HG02870 (cell line): ENCODE data around the gene BMAL1.

Source experiments
- ATAC-seq: cut with Tn5 transposase; IDR thresholded peaks from one replicate; pipeline ENCODE4 v1.9.1; 2021; ENCODE audit warnings: mild to moderate bottlenecking, moderate library complexity; ENCODE audit not compliant: unreplicated experiment

BMAL1 gene

DNA sequence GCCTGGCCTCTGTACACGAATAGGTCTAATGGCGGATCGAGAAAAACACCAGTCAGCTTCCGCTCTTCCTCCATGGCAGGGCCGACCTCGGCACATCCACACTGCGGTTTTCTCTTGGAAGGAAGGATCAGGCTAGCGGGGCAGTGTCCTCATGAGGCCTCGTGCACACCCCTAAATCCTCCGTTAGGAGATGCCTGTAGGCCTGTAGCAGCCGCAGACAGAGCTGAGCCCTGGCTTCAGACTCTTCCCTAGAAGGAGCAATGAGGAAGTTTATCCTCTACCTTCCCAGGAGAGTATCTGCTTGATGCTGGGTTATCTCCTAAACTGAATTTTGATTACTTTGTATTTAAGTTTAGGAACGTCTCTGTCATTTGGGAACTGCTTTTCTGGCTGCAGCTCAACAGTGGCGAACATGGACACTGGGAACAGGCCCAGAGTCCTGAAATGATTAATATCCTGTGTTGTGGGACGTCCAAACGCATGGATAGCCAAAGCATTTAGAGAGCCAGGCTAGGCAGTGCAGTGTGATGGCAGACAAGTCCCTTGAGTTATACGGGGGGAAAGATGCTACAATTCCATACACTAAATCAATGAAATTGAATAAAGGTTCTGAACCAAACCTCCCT lies 16.5 kb upstream of the BMAL1 start:
- ATAC-seq = no peak

DNA sequence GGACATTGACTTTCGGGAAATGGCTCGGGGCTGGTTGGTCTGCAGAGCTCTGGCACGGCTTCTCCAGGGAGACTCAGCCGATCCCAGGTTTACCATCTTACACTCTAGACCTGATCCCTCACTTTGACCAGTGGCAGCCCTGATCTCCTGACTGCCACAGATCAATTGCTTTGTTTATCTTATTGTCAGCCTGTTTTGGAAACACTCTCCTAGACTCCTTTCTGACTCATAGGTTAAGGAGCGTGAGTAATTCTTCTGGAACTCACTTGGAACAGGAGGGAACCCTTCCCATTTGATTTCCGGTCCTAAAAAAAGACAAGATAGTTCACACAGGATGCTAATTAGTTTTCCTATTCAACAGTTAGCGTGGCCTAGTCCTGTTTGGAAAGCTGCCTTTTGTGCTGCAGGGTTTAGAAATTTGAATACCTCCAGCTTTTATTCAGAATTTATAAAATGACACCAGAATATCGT lies 16.0 kb upstream of the BMAL1 start:
- no peak for ATAC-seq

DNA sequence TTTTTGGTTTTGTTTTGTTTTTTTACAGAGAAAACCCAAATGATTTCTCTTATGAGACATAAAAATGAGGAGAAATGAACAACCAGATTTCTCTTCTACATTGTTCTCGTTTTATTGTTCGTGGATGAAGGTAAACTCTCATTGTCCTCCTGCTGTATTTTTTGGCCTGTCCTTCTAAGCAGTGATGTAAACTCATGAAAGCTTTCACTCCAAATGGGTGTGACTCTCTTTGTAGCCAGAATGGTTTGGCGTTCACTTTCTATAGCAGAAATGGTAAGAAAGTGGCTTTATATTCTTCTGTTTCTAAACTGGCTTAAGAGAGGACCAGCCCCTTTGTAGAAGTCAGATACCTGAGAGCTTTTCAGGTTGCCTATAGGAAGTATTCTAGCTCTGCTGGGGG lies 15.5 kb upstream of the BMAL1 start:
- ATAC-seq = no peak

DNA sequence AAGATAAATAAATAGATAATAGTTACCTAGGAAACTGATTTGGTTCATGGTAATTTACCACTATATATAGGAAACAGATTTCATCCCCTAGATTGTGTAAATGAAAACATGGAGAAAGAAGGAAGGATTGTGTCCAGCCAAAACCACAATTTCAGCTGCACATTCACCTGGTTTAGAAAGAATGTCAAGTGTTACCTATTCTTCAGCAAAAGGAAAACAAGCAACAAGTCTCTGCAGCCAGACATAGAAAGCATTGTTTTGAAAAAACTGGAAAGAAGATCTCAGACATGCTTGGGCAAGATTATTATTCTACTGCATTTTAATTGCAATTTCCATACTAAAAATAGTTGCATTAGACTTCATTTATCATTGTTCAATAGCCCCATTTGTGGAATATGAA lies 8.8 kb upstream of the BMAL1 start:
- no peak for ATAC-seq

DNA sequence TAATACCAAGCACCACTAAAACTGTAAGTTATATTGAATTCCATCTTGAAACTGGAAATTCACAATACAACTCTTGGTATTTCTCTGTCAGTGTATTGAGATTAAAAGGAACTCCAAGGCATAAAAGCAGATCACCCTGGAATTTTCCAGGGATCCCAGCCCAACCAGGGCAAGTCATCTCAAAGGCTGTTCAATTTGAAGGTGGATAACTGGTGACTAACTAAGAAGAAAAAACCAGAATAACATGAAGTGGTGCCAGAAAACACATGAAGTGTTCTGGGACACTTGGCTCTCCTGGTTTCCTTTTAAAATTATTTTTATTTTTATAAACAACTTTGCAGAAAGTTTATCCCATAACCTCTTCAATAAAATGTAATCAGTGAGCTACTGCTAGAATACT lies 7.8 kb upstream of the BMAL1 start:
- ATAC-seq = no peak

DNA sequence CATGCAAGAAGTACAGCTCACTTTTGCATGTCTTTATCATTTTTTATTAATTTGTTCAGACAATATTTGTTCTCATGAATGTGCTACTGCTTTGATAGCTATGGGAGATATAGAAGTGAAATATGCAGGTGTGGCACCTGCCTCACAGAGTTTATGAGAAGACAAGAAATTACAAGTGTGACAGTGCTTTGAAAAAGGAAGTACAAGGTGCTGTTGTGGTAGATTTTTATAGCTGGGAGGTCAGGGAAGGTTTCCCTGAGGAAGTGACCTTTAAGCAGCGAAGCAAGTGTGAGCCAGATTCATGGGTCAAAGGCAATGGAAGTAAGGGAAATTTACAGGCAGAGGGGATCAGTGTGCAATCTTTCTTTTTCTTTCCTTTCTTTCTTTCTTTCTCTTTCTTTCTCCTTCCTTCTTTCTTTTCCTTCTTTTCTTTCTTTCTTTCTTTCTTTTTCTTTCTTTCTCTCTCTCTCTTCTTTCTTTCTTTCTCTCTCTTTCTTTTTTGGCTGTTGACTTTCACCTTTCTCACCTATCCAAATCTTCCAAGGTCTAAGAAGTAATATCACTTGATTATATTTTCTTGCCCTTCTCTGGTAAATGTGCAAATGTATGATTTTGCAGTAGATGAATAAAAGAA lies 6.4 kb upstream of the BMAL1 start:
- no peak for ATAC-seq

DNA sequence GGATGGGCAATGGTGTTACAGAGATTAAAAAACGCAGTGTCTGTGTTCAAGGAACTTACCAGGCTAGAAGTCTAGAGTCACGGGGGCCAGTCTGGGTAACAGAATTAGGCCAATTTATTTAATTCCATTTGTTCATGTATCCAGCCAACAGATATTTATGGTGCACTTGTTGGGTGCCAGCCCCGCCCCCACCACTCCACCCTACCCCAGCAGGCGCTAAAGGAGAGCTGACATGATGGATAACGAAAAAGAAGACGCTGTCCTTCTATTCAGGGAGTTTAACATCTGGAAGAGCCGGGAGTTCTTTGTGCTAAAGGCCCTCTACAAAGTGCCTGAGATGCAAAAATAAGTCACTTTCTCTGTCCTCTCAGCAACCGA lies 1.1 kb upstream of the BMAL1 start:
- no peak for ATAC-seq

DNA sequence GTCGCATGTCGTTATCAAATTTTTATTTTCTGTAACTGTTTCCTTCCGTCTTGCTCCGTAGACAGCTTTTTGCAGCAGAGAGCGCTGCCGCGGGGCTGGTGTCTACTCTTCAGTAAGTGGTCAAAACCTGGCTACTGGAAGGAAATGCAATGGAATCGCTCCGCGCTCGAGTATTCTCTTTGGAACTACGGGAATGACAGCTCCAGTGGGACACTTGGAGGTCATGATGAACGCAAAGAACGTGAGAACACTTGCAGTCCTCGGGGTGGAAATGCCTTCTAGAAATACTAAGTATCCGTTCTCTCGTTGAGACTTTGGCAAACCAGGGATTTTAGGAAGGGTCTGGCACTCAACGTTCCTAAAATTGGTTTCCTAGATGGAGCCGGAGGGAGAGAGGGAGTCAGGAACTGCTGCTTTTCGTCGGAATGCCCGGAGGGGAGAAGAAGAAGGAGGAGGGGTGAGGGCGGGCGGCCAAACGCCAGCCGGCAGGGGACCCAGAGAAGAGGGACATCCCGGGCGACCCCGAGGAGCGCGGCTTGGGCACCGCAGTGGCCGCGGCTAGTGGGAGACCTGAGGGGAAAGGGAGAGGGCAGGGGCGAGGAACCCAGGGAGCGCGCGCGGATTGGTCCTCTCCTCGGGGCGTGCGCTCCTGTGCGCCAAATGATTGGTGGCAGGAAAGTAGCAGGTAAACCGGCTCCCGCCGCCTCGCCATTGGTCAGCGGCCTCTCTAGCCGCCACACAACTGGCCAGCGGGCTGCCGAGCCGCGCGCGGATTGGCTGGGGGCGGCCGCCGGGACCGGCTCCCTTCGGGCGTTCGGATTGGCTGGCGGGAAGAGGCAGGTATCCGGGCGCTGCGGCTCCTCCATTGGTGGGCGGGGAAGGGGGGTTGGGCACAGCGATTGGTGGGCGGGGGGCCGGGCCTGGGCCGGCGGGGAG lies 490 bp upstream of the BMAL1 start:
- ATAC-seq = peak; percentile 94

DNA sequence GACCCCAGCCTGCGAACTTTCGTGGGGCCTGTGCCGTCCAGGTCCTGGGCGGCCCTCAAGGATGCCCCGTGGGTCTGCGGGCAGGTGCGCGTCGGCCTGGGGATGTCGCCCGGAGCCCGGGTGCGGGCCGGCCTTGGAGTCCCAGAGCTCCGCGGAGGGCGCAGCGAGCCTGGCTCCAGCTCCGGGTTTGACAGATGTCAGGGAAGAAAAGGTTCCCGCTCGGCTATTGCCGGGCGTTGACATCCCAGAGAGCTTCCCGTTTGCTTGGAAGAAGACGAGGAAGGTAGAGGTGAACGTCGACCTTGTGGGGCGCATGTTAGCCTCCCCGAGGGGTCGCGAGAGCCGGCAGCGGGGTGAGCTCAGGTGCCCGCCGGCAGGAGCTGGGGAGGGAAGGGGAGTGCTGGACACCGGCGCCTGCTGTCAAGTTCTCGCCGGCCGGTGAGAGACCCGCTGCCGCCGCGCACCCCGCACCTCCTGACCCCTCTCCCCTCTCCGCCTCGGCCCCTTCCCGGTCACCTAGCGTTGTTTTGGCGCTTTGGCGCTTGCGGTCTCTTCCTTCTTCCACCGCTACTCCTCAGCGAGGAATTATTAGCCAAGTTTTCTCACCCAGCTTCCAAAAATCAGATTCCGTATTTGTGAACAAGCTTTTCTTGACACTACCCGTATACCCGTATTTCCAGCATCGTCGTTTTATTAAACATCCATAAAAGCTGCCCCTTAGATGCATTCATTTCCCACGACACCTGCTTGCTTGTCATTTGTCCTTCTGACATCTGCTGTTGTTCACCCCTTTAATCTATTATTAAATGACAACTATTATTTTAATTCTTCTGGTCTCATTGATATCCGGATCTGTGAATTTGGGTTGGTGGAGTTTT lies 1.3 kb downstream of the BMAL1 start:
- no peak for ATAC-seq

DNA sequence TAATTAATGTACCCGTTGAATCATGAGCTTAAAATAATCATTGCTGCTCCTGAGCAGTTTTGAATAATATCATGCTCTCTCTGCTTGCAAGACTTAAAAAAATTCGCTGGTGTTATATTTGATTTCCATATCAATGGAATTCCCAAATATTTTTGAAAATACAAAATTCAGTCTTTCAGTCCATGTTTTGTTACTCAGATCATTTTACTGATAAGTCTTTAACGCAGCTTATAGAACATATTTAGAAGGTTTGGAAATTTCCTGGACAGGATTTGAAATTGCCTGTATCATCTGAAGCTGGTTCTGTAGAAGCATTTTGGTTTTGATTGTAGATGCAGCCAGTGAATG lies 1.9 kb downstream of the BMAL1 start:
- ATAC-seq = no peak

DNA sequence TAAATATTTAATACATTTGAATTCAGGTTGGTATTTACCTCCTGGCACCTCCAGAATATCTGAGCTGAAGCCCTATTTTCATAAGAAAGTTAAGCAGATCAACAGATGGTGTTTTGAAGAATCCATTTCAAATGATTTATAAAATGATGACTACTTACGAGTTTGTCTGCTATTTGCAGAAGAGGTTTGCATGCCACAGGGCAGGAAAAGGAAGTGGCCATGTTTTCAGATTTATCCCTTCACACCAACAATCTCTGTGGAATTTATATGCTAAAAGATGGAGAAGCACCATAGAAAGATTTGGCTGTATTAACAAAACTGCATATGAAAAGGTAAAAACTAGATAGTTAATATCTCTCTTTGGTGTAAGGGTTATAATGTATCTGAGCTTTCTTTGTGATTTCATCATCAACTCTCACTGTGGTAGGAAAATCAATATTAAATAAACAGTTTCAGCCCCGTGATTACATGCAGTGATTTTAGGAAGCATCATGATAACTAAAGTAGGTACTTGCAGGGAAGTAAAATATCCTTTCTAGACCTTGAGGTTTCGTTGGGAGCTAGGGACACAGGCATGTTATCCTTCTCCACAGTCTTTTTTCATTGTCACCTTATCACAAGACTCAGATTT lies 2.6 kb downstream of the BMAL1 start:
- no peak for ATAC-seq

DNA sequence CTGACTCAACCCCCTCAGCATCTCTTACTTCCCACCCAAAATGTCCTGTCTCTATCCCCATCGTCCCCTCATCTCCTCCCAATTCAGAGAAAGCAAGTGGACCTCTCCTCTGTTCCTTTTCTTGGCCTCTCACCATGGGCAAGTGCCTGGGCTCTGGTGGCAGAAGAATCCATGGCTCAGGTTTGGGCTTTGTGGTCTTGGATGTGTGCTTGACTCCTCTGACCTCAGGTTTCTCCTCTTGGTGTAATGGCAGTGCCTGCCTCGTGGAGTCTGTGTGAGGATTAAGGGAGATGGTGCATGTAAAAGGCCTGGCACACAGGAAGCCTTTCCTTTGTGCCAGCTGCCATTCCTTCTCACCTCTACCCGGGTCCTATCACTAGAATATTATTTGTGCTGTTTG lies 3.2 kb downstream of the BMAL1 start:
- ATAC-seq = no peak

DNA sequence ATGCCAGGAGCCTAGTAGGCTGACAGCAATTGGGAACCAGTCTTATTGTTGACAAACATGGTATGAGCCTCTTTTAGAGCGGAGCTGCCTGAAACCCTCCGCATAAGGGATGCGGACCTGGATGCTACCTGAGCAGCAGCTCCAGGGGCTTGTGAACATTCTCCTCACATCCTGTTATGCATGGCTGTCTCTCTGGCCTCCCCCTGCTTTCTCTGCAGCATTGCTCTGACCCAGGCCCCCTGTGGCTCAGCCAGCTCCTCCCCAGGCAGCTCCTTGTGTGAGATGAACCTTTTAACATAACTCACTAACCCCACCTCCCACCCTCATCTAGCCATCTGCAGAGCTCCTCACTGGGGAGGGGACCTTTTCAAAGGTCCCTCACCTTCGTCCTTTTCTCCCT lies 6.0 kb downstream of the BMAL1 start:
- ATAC-seq = no peak

DNA sequence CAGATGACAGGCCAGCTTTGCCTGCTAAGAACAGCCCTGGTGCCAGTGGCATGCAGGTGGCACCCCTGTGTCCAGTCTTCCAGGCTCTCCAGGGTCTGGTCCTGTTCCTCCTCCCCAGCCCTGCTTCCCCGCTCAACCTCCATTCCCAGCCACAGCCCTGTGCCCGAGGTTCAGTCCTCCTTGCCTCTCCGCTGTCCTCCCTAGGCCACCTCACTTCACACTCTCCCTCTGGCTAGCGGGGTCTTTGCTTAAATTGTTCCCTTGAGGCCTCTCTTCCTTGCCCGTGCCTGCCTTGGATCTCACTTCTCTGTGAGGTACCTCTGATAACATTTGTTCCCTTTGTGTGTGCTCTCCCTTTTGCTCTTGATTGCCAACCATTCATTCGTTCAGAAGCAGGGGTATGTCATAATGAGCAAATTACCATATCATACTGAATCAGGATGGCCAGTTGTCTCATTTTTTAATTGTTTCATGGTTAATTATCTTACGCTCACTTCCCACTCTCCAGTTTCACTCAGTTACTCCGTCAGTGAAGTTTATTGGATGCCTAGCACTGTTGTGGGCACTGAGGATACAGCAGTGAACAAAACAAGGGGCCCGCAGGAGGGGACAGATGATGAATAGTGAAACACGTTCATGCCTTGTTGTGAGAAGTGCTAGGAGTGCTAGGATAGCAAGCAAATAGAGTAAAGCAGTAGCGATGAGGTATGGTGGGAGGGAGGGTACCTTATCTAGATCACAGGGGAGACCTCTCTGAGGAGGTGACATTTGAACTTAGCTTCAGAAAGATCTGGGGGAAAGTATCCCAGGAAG lies 7.4 kb downstream of the BMAL1 start:
- no peak for ATAC-seq

DNA sequence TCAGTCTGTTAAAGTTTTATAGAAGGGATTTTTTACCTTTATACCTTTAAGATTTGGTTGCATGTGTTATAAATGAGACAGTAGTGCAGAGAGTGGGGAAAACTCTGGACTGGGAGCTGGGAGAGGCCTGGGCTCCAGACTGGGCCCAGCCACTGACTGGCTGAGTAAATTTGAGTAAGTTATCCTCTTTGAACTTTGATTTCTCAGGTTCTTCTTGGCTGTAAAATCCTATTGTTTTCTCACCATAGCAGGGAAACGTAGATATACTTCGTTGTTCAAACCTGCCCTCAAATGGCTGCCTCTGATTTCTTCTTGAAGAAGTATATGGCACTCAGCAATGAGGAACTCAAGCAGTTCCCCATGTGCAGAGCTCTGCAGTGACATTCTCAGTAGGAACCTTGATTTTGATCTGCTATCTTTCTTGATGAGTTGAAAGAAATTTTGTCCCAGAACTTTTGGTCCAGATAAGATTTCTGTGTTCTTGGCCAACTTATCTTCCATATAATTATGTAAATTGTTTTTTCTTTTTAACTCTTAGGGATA lies 8.8 kb downstream of the BMAL1 start:
- no peak for ATAC-seq

DNA sequence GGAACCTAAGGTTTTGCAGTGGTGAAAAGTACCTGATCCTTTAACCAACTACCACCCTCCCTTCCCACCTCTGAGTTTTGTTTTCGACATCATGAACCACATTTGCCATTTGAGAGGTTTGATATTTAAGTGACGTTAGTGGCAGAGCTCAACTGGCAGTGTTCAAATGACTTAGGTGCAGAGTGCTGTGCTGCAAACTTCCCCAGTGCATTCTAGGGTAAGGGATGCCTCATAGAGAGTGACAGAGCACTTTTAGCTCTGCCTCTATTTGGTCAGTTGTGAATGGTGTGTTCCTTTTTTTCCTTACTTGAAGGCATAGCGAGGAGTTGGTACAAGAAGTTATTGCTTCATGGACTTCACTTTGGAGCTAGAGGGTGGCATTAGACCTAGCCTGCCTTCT lies 9.4 kb downstream of the BMAL1 start:
- no peak for ATAC-seq

DNA sequence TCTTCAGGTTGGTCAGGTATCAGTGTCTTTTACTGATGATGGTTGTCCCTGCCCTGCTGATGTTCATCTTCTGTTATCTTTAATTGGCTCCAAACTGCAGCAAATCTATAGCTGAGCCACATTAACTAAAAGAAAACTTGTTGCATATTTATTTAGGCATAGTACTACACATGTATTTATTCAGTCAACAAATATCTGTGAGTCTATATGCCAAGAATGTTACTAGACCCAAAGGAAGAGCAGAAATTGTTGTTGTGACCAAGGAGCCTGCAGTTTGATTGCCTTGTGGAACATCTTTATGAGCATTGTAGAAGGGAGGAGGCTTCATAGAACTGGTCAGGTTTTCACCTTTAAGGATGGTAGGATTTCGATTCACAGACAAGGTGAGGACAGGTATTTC lies 10.1 kb downstream of the BMAL1 start:
- ATAC-seq = no peak

DNA sequence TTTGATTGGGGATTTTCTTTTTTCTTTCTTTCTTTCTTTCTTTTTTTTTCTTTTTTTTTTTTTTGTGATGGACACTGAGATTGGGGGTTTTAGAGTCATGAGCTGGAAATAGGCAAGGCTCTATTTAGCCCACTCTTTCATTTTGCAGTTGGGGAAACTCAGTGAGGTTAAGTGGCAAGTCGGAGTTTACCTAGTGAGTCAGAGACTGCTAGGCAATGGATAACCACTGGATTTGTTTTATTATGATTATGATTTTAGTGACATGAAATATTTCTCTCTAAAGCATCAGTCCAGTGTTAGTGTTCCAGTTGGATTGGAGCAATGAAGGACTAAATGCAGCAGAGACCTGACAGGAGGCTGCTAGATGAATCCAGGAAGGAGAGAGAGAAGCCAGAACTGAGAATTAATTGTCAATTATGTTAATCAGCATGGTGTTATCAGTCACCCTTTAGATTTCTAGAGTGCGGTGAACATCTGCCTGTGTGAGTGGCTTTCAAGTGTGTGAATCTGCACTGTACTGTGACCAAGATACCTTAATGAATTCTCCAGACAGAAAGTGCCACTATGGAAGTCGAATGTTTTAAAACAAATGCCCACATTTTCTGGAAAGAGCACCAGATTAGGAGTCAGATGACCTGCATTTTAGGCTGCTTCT lies 10.9 kb downstream of the BMAL1 start:
- no peak for ATAC-seq

DNA sequence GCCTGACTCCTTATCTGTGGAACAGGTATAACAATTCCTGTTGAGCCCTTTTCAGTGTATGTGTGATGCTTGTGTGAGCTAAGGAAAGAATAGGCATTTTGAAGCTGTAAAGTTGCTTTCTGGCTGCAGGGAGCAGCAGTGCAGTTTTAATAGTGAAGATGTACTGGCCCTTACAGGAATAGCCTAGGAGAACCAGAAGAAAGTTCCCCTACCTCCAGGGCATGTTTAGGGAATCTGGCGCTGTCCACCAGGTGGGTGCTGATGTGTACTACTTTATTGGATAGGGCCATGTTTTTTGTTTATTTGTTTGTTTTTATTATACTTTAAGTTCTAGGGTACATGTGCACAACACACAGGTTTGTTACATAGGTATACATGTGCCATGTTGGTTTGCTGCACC lies 11.5 kb downstream of the BMAL1 start:
- ATAC-seq = no peak
